A549 (cell line): Measurements from ENCODE around the gene ABHD17A.
"Not testable (repeated sequence)": the region's sequence is repeated elsewhere in the genome, so short reads cannot be mapped to it uniquely, and the experiment has no call there.

Experiments
- CBX8 ChIP-seq: fragments of 200-600 bp; sonication (generic); IDR thresholded peaks from 2 replicates; pipeline ENCODE4 v1.6.1; 2016
- CEBPB ChIP-seq, 2 experiments: fragments of >200 bp in 1 of 2; sonication (Bioruptor Twin) in 1 of 2; formaldehyde crosslinking in 1 of 2; IDR thresholded peaks; 2 replicates each; pipeline ENCODE4 v1.6.1; 2012 to 2016
- CTCF ChIP-seq: fragments of >200 bp; sonication (Bioruptor Twin); formaldehyde crosslinking; IDR thresholded peaks from 3 replicates; pipeline ENCODE4 v1.5.1; 2016
- POLR2A ChIP-seq: IDR thresholded peaks from 2 replicates; pipeline ENCODE4 v1.6.1; 2012; ENCODE audit warnings: mild to moderate bottlenecking, low read length

GRCh38 chr19:1877280-1877660 lies 8.0 kb downstream of the ABHD17A start:
- TF ChIP-seq CBX8; POLR2A; CTCF; CEBPB (IDR thresholded peaks at IDR 0.05): not testable (repeated sequence)
